COLO668 (cell line): ENCODE results near the gene KIAA1671.
"Not testable (repeated sequence)": the region's sequence is repeated elsewhere in the genome, so short reads cannot be mapped to it uniquely, and the experiment has no call there.

Experiments used
- DNase-seq: peaks from one replicate; lab custom pipeline; 2025; ENCODE audit not compliant: unreplicated experiment; lab: John Stamatoyannopoulos, UW

The KIAA1671 gene

GRCh38 chr22:25161916-25162530 lies 209.5 kb downstream of the KIAA1671 start:
- no peak for DNase-seq

GRCh38 chr22:25162561-25162960 lies 210.0 kb downstream of the KIAA1671 start:
- DNase-seq, result no peak

DNA sequence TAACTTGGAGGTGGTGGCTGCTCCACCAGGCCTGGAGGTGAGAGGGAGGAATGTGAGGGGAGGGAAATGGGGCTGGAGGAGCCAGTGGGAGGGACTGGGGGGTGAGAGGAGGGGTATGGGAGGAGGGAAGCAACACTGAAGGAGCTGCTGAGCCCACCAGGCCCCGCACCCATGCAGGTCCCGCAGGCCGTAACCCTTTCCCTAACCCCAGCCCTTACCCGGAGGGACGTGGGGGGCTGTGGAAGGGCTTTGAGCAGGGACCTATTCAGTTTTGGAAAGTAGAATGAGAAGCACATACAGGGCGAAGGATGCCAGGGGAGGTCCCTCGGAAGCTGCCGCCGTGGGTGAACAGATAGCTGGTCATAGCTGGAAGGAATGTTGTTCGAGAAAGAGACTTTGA lies 213.3 kb downstream of the KIAA1671 start:
- no peak for DNase-seq

GRCh38 chr22:25166266-25167040 lies 213.9 kb downstream of the KIAA1671 start:
- DNase-seq, result no peak

- DNase-seq, result no peak
These were observed 214.6 kb downstream of the KIAA1671 start for GRCh38 chr22:25167082-25167481.

DNA sequence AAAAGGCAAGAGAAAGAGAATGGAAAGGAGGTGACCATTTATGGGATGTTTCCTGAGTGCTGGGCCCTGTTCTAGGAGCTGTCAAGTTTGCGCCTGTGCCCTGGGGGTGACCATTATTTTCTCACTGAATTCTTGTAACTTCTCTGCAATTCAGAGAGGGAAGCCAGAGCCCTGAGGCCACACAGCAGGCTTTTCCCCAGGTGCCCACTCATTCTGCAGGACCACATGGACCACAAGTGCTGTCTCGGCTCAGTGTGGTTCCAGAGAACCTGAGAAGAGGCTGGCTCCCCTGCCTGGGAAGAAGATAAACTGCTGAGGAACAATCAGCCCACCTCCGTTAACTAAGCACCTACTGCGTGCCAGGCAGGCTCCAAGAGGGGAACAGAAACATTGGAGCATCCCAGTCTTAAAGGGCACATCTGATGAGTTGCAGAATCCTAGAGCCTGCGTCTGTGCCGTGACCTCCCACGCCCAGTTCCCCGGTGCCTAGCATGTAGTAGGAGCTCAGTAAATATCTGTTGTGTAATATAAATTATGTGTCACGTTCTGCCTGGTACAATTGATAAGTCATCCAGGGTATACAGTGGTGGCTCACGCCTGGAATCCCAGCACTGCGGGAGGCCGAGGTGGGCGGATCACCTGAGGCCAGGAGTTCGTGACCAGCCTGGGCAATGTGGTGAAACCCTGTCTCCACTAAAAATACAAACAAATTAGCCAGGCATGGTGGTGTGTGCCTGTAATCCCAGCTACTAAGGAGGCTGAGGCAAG lies 215.5 kb downstream of the KIAA1671 start:
- no peak for DNase-seq

GRCh38 chr22:25169278-25170031 lies 216.9 kb downstream of the KIAA1671 start:
- no peak for DNase-seq

DNA sequence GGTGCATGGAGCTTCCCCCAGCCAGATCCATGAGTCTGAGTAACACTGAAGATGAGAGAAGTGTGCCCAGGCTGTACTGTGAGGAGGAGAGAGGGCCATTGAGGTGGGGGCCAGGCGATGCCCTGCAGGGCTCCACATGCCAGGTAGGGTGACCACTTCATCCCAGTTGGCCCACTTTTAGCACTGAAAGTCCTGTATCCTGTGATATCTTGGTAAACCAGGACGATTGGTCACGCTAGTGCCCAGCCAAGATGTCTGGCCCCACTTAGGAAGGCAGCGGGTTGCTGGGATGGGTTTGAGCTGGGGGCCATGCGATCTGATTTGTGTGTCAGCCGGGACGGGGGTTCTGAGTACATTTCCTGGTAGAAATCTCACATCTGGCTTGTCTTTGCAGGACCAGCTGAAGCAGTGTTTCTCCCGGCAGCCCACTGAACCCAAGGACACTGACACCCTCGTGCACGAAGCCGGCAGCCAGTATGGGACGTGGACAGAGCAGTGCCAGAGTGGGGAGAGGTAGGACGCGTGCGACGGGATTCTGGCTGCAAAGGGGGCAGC lies 218.0 kb downstream of the KIAA1671 start:
- DNase-seq, result no peak

GRCh38 chr22:25172153-25172552 lies 219.6 kb downstream of the KIAA1671 start:
- peak; percentile 54 for DNase-seq

DNA sequence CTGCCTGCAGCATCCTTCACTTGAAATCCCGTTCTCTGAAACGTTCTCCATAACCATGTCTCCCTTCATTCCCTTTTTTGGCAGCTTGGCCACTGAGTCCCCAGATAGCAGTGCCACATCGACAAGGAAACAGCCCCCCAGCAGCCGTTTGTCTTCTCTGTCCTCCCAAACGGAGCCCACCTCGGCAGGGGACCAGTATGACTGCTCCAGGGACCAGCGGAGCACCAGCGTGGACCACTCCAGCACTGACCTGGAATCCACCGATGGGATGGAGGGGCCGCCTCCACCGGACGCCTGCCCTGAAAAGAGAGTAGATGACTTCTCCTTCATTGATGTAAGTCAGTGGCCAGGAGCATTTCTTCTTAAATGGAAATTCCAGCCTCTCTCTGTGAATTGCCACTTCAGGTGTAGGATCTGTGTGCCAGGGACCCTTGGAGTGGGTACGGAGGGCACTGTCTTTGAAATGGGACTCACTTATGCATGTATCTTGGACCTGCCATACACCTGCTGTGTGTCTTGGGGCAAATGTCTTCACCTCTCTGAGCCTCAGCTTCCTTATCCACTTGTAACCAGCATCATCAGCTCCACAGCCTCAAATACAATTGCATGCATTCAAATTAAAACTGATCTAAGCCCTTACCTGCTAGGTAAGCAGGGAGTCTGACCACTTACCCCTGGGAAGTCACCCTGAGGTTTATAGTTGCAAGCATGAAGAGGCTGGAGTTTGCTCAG lies 221.8 kb downstream of the KIAA1671 start:
- no peak for DNase-seq

DNA sequence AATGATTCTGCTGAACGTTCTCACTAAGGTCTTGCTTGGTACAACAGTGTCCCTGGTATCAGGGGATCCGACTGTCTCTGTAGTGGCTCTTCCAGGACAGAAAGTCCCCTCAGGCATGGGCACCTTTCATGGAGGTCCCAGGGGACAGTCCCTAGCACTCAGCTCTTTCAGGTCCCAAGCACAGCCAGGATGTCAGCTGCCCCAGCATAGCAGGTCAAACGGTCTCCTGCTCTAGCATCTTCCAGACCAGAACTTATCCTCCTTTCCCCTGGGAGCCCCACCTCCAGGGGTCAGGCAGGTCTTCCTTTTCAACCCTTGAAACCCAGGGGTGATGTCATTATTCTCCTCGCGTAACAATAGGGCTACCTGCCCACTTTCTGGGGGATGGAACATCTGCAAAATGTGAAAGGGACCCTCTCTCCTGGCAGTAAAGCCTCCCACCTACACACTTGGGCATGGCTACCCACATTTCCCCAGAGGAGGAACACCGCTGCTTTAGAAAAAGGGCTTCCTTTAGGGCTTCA lies 222.4 kb downstream of the KIAA1671 start:
- no peak for DNase-seq

DNA sequence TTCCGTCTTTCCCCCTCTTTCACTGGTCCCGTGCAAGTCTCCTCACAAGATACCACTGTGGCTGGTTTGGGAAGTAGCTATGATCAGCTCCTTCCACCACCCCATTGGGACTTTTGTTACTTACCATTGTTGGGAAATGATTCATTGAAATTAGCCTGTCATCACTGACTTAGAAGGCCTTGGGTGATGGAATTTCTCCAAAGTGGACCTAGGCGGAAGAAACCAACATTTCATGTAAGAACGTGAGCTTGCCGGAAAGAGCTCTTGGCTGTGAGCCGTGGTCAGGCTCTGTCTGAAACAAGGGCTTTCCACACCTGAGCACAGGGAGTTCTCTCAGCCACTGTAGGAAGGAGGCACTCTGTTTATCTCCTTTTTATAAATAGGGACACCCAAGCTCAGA lies 223.7 kb downstream of the KIAA1671 start:
- DNase-seq, result no peak

- DNase-seq, result no peak
These were observed 224.3 kb downstream of the KIAA1671 start for GRCh38 chr22:25176799-25177198.

DNA sequence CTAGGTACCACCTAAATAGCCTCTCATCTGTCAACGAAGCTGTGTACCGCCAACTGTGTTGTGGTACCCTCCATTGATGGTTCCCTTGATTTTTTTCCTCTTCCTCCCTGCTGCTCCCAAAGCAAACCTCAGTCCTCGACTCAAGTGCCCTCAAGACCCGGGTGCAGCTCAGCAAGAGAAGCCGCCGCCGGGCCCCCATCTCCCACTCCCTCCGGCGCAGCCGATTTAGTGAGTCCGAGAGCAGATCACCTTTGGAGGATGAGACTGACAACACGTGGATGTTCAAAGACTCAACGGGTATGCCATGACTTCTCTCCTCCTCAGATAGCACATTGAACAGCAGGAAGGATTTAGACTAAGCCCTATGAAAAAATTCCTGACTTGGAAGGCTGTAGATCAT lies 224.7 kb downstream of the KIAA1671 start:
- no peak for DNase-seq

GRCh38 chr22:25177895-25178294 lies 225.4 kb downstream of the KIAA1671 start:
- DNase-seq, result no peak

- DNase-seq, result not testable (repeated sequence)
These were observed 225.8 kb downstream of the KIAA1671 start for GRCh38 chr22:25178348-25178747.

GRCh38 chr22:25178869-25179631 lies 226.5 kb downstream of the KIAA1671 start:
- DNase-seq, result not testable (repeated sequence)

DNA sequence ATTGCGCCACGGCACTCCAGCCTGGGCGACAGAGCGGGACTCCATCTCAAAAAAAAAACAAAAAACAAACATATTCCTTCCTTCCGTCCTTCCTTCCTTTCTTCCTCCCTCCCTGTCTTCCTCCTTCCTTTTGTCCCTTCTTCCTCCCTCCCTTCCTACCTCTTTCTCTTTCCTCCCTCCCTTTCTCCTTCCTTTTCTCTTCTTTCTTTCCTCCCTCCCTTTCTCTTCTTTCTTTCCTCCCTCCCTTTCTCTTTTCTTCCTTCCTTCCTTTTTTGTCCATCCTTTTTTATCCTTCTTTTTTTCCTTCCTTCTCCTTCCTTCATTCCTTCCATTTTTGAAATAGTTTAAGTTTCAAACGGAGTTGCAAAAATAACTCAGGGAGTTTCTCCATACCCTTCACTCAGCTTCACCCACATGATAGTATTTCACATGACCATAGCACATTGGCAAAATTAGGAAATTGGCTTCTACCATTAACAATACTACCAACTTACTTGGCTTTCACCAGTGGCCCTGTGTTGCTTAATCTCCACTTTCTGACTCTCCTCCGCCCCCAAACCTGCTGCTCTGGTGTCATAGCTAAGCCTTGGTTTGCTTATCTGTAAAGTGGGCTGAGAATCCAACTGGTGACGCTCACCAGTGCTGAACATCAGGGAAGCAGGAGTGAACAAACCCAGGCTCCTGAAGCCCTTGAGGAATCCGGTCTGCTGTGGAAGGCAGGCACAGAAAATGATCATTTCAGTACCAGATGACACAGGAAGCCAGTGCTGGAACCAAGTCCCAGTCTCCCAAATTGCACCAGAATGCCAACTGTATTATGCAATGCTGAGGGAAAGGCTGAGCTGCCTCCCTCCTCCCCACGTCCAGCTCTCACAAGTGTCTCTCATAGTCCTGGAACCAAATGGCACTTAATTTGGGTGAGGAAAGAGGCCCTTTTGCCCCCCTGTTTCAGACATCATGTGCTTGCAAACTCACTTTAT lies 229.9 kb downstream of the KIAA1671 start:
- DNase-seq, result no peak
